Endothelial cell of umbilical vein (primary cell): Measurements from ENCODE around the gene MYO5B. TPM values are rescaled to one million over a fixed set of nuclear protein-coding genes. Genes with fewer than 3 reads are reported as not detected.

ENCODE experiments used
- BruUV-seq: library from RNA; stranded (reverse); fragments of 400-500 nt; replicated peaks from 2 replicates; lab custom pipeline; 2021; lab: Mats Ljungman, UMichigan
- CTCF ChIA-PET: fragments of 300-600, 350-600 bp; sonication (Branson Sonifier 250); formaldehyde crosslinking; loops from one replicate; lab custom pipeline; 2021; ENCODE audit warnings: antibody characterized with exemption, inconsistent platforms; lab: Charles Lee
- POLR2A ChIA-PET: fragments of 300-600, 350-600 bp; sonication (Branson Sonifier 250); formaldehyde crosslinking; loops from one replicate; lab custom pipeline; 2021; ENCODE audit warnings: antibody characterized with exemption, inconsistent platforms; lab: Charles Lee
- DNase-seq: peaks from one replicate; pipeline ENCODE4 v3.0.0-alpha.2; 2011; ENCODE audit warnings: low read depth, low spot score
- FAIRE-seq: peaks from 2 replicates; lab custom pipeline; 2011; peaks lifted over from hg19 to GRCh38; lab: Jason Lieb, UNC
- H2AFZ ChIP-seq: 2 replicates; pipeline ENCODE4 v1.6.0; 2012; ENCODE audit warnings: low read depth, low read length, control low read depth, inconsistent platforms
- H3K27ac ChIP-seq: 2 replicates; pipeline ENCODE4 v1.5.1; 2011; ENCODE audit warnings: low read depth, mild to moderate bottlenecking, control low read depth, low read length, moderate library complexity; ENCODE audit not compliant: insufficient read depth
- H3K27me3 ChIP-seq, 2 experiments: 2 replicates each; pipeline versions ENCODE4 v1.6.0 to v1.6.1; 2011; ENCODE audit warnings: low read length in 2 of 2, mixed read lengths in 1 of 2; ENCODE audit not compliant: control insufficient read depth in 2 of 2, insufficient read depth in 2 of 2
- H3K36me3 ChIP-seq, 2 experiments: 2 replicates in 1 of 2; 3 replicates in 1 of 2; pipeline ENCODE4 v1.5.1; 2011; ENCODE audit warnings: low read length in 2 of 2, mild to moderate bottlenecking in 1 of 2, moderate library complexity in 1 of 2; ENCODE audit not compliant: control insufficient read depth in 2 of 2, insufficient read depth in 2 of 2; ENCODE audit errors: extremely low read depth in 1 of 2
- H3K4me1 ChIP-seq: 3 replicates; pipeline ENCODE4 v1.5.1; 2011; ENCODE audit warnings: mild to moderate bottlenecking, low read length; ENCODE audit not compliant: control insufficient read depth, insufficient read depth; ENCODE audit errors: extremely low read depth
- H3K4me2 ChIP-seq: 2 replicates; pipeline ENCODE4 v1.6.1; 2011; ENCODE audit warnings: low read length, control low read depth, mixed read lengths; ENCODE audit not compliant: insufficient read depth
- H3K4me3 ChIP-seq, 3 experiments: fragments of 200-600 bp in 1 of 3; sonication (generic), shearing (Covaris generic) in 1 of 3; replicated peaks in 1 of 3; 2 replicates each; pipeline ENCODE4 v1.5.1; 2011 to 2016; ENCODE audit warnings: control low read depth in 3 of 3, low read length in 3 of 3, mild to moderate bottlenecking in 2 of 3, inconsistent platforms in 1 of 3, low read depth in 1 of 3, moderate library complexity in 1 of 3; ENCODE audit not compliant: insufficient read depth in 1 of 3
- H3K79me2 ChIP-seq: 2 replicates; pipeline ENCODE4 v1.6.0; 2012; ENCODE audit warnings: low read length, inconsistent platforms; ENCODE audit not compliant: control insufficient read depth, insufficient read depth
- H3K9ac ChIP-seq: replicated peaks from 2 replicates; pipeline ENCODE3; 2011; ENCODE audit warnings: low read length, control low read depth; ENCODE audit not compliant: insufficient read depth; ENCODE audit errors: extremely low read depth
- H3K9me1 ChIP-seq: replicated peaks from 3 replicates; pipeline ENCODE4 v1.6.0; 2011; ENCODE audit warnings: mild to moderate bottlenecking, low read length; ENCODE audit not compliant: control insufficient read depth, insufficient read depth; ENCODE audit errors: extremely low read depth
- H3K9me3 ChIP-seq: replicated peaks from 2 replicates; pipeline ENCODE4 v1.5.1; 2012; ENCODE audit warnings: low read length, inconsistent platforms; ENCODE audit not compliant: control insufficient read depth, insufficient read depth
- H4K20me1 ChIP-seq: replicated peaks from 2 replicates; pipeline ENCODE3; 2011; ENCODE audit warnings: mild to moderate bottlenecking, low read length; ENCODE audit not compliant: control insufficient read depth, insufficient read depth; ENCODE audit errors: extremely low read depth
- CTCF ChIP-seq, 2 donors: IDR thresholded peaks; 1 replicate in 1 of 2; 2 replicates in 1 of 2; pipeline ENCODE4 v1.5.1; 2011; ENCODE audit warnings: low read length in 2 of 2, mild to moderate bottlenecking in 2 of 2, moderate library complexity in 2 of 2, control low read depth in 1 of 2, inconsistent platforms in 1 of 2, low read depth in 1 of 2; ENCODE audit not compliant: insufficient read depth in 1 of 2; ENCODE audit errors: extremely low read depth in 1 of 2
- EZH2 ChIP-seq: IDR thresholded peaks from 2 replicates; pipeline ENCODE4 v1.6.1; 2012; ENCODE audit warnings: borderline replicate concordance, low read depth, mild to moderate bottlenecking, moderate library complexity, low read length, inconsistent platforms; ENCODE audit not compliant: severe bottlenecking
- FOS ChIP-seq: IDR thresholded peaks from 2 replicates; pipeline ENCODE4 v1.6.1; 2011; ENCODE audit warnings: mild to moderate bottlenecking, low read length, moderate library complexity, borderline replicate concordance; ENCODE audit not compliant: insufficient read depth
- GATA2 ChIP-seq: IDR thresholded peaks from 2 replicates; pipeline ENCODE4 v1.7.0; 2011; ENCODE audit warnings: low read depth, mild to moderate bottlenecking, moderate library complexity, mixed read lengths, low read length; ENCODE audit not compliant: insufficient read length, insufficient read depth
- JUN ChIP-seq: IDR thresholded peaks from 2 replicates; pipeline ENCODE4 v1.6.1; 2011; ENCODE audit warnings: borderline replicate concordance, low read depth; ENCODE audit not compliant: insufficient read length, insufficient read depth
- MAX ChIP-seq: IDR thresholded peaks from 2 replicates; pipeline ENCODE4 v1.6.1; 2011; ENCODE audit not compliant: insufficient read depth, insufficient read length
- MYC ChIP-seq: IDR thresholded peaks from one replicate; pipeline ENCODE4 v1.6.1; 2011; ENCODE audit warnings: mild to moderate bottlenecking, low read depth, low read length
- POLR2A ChIP-seq: IDR thresholded peaks from 2 replicates; pipeline ENCODE4 v1.6.1; 2012; ENCODE audit warnings: low read depth, mild to moderate bottlenecking, control low read depth, low read length
- POLR2AphosphoS5 ChIP-seq: IDR thresholded peaks from 2 replicates; pipeline ENCODE4 v1.6.1; 2012; ENCODE audit warnings: low read depth, mild to moderate bottlenecking, control low read depth, low read length, moderate library complexity; ENCODE audit not compliant: insufficient read depth
- dilution Hi-C: fragments of 300-500 bp; cut with MboI; formaldehyde crosslinking; loops from one replicate; pipeline ENCODE4 v1.15.0; 2019; ENCODE audit warnings: low sequenced_read_pairs; ENCODE audit not compliant: extremely low pct_ligation_motif_present
- intact Hi-C: fragments of 100-400 bp; cut with micrococcal nuclease; formaldehyde crosslinking; loops from one replicate; pipeline ENCODE4 v1.10.0; 2022
- polyA plus RNA-seq, 4 experiments: library from polyadenylated mRNA; depleted of rRNA in 3 of 4; stranded (reverse) in 3 of 4; unstranded in 1 of 4; fragments of >200 nt; gene quantifications; 2 replicates each; pipeline versions ENCODE4 v1.2.1 to v1.2.3, GENCODE V29; 2011 to 2012; ENCODE audit warnings: missing spikeins in 1 of 4
- total RNA-seq: library from RNA; stranded (reverse); gene quantifications from 2 replicates; pipeline ENCODE4 v1.2.3, GENCODE V29; 2021

Gene MYO5B
- total and polyA plus RNA-seq, 2 donors (not counting 3 experiments of a cell fraction or from before 2014, with no cell fraction given), result 0.54 to 1.1 TPM

- intact Hi-C loops, result no loop called here
- dilution Hi-C loops, result no loop called here
- ChIA-PET CTCF (no interaction called here), POLR2A (no interaction called here)
- H3K4me1 ChIP-seq, result no peaks in the 10 kb centered on the region
- BruUV-seq, result no TSS peak
- H3K9me1 ChIP-seq, result no peaks in the 10 kb centered on the region
- H3K79me2 ChIP-seq, result no peaks in the 10 kb centered on the region
- FAIRE-seq (no peak), DNase-seq (no peak)
- no peak overlapping the region for H3K27ac ChIP-seq
- no peak for TF ChIP-seq MYC
- no peak overlapping the region for H2AFZ ChIP-seq
- no peak overlapping the region for H3K4me3 ChIP-seq
- no peaks in the 10 kb centered on the region for H3K9me3 ChIP-seq
- H3K27me3 ChIP-seq, result no peaks in the 10 kb centered on the region
- no peaks in the 10 kb centered on the region for H3K36me3 ChIP-seq
- no peak overlapping the region for H3K9ac ChIP-seq
- no peaks in the 10 kb centered on the region for H4K20me1 ChIP-seq
- no peak overlapping the region for H3K4me2 ChIP-seq
Measured at GRCh38 chr18:49974079-49974478, 220.9 kb downstream of the MYO5B start.

- Histone ChIP-seq H3K27ac (no peak overlapping the region), H3K4me1 (no peaks in the 10 kb centered on the region), H3K79me2 (no peaks in the 10 kb centered on the region), H4K20me1 (no peaks in the 10 kb centered on the region), H3K4me3 (no peak overlapping the region), H3K27me3 (no peaks in the 10 kb centered on the region), H3K36me3 (no peaks in the 10 kb centered on the region), H3K9me1 (no peaks in the 10 kb centered on the region), H3K9ac (no peak overlapping the region), H3K4me2 (no peak overlapping the region), H3K9me3 (no peaks in the 10 kb centered on the region), H2AFZ (no peak overlapping the region)
- BruUV-seq, result no TSS peak
- POLR2A ChIA-PET, result no interaction called here
- CTCF ChIA-PET, result no interaction called here
- no peak for FAIRE-seq
- dilution Hi-C loops (no loop called here), intact Hi-C loops (no loop called here)
- no peak for DNase-seq
- no peak for TF ChIP-seq POLR2A
- no peak for TF ChIP-seq MYC
- no peak for TF ChIP-seq POLR2AphosphoS5
- no peak for TF ChIP-seq GATA2
- TF ChIP-seq FOS, result no peak
- TF ChIP-seq MAX, result no peak
- TF ChIP-seq JUN, result no peak
- TF ChIP-seq CTCF (IDR thresholded peaks at IDR 0.05; ENCODE audit: extremely low read depth in 1 of 2, insufficient read depth in 1 of 2, low read depth in 1 of 2, low read length in 2 of 2), result no peak
- no peak for TF ChIP-seq EZH2
Measured at GRCh38 chr18:49973592-49973991, 221.4 kb downstream of the MYO5B start.
